ENCODE results near the gene PKIG.

GRCh38 chr20:44624152-44624551, 41.8 kb downstream of the PKIG start:
- TF ChIP-seq FOXA1 (IDR thresholded peaks at IDR 0.05) (no peak), L3MBTL2 (conservative IDR thresholded peaks at IDR 0.05) (no peak), ZNF384 (IDR thresholded peaks at IDR 0.05) (no peak), SP1 (IDR thresholded peaks at IDR 0.05) (no peak), FOXM1 (IDR thresholded peaks at IDR 0.05; ENCODE audit: borderline replicate concordance) (no peak), NFRKB (IDR thresholded peaks at IDR 0.05) (no peak), ARNT (IDR thresholded peaks at IDR 0.05) (no peak), TARDBP (IDR thresholded peaks at IDR 0.05) (no peak), PKNOX1 (IDR thresholded peaks at IDR 0.05) (no peak), CTBP1 (IDR thresholded peaks at IDR 0.05; ENCODE audit: borderline replicate concordance) (no peak), HDGF (IDR thresholded peaks at IDR 0.05; ENCODE audit: borderline replicate concordance) (no peak)

All from HEK293T (cell line).